ENCODE measurements around the gene MAST1.

Gene MAST1

DNA sequence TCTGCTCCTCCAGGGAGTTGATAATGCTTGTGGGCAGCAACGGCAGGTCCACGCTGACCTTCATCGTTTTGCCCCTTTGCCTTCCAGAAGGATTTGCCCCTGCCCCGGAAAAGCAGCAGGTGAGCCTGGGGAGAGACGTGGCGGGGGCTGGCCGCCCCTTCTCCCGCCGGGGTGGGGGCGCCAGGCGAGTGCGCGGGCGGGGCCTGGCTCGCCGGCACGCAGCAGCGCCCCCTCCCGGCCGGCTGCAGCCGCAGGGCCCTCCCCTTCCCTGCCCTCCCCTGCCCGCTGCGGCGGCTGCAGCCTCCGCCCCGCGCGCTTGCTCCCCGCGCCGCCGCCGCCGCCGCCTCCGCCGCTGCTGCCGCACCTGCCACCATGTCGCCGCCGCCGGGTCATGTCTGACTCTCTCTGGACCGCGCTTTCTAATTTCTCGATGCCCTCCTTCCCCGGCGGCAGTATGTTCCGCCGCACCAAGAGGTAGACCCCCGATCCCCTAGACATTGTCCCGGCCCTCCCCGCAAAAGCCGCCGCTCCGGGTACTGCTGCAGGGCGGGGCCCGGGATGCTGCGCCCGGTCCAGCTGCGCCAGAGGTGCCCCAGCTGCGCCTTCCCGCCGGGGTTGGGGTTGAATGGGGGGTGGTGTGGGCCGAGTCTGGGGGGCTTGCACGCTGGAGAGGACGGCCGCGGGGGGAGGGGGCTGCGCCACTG lies at the start of gene MAST1:
Gene MAST1 (plus strand): TSS at position 334 of the 704 bp plus-strand sequence. CDS start 58 bp downstream, at position 392.
- POLR2A ChIA-PET (ENCODE audit: low non-redundant PET) = no interaction called here
- no peak for DNase-seq (ENCODE audit: low spot score)
- CTCF ChIA-PET = interaction anchor here (0.6 to 0.7 kb wide), 5 partner anchors 24 to 697 kb away, joined by 3 to 6 read pairs (median 3); no protein-coding TSS in a partner anchor
- TF ChIP-seq, protein P1, sequence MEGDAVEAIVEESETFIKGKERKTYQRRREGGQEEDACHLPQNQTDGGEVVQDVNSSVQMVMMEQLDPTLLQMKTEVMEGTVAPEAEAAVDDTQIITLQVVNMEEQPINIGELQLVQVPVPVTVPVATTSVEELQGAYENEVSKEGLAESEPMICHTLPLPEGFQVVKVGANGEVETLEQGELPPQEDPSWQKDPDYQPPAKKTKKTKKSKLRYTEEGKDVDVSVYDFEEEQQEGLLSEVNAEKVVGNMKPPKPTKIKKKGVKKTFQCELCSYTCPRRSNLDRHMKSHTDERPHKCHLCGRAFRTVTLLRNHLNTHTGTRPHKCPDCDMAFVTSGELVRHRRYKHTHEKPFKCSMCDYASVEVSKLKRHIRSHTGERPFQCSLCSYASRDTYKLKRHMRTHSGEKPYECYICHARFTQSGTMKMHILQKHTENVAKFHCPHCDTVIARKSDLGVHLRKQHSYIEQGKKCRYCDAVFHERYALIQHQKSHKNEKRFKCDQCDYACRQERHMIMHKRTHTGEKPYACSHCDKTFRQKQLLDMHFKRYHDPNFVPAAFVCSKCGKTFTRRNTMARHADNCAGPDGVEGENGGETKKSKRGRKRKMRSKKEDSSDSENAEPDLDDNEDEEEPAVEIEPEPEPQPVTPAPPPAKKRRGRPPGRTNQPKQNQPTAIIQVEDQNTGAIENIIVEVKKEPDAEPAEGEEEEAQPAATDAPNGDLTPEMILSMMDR (conservative IDR thresholded peaks at IDR 0.05; ENCODE audit: low read depth) = peak; percentile 77
- no peak within 1 kb of the TSS for H3K27ac ChIP-seq

DNA sequence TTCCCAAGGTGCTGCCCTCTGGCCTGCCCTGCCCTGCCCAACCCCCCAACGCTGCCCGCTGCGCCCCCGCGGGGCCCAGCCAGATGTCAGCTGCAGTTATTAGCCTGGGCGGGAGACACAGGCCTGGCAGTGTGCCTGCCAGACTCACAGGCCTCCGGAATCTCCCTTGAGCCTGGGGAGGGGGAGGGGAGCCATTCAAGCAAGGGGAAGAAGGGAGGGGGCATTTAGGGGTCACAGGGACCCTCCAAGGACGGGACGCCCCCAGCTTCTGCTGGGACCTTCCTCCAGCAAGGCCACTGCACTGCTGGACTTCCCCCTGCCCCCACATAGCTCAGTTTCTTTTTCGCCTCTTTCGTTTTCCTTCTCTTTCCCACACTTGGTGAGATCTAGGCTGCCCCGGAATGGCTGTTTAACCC lies 49.6 kb upstream of the MAST1 start:
- POLR2A ChIA-PET (ENCODE audit: low non-redundant PET) = interaction anchor here (7.3 kb wide), 1 partner anchor 11 kb away, joined by 120 read pairs; the partner anchor contains the start of gene HOOK2
- TF ChIP-seq, protein P1 (conservative IDR thresholded peaks at IDR 0.05; ENCODE audit: low read depth) = no peak
- H3K27ac ChIP-seq = peak overlapping the region; percentile 100
- CTCF ChIA-PET = interaction anchor here (2.0 kb wide), 1 partner anchor 10 kb away, joined by 11 read pairs; no protein-coding TSS in a partner anchor
- DNase-seq (ENCODE audit: low spot score) = peak; percentile 62

DNA sequence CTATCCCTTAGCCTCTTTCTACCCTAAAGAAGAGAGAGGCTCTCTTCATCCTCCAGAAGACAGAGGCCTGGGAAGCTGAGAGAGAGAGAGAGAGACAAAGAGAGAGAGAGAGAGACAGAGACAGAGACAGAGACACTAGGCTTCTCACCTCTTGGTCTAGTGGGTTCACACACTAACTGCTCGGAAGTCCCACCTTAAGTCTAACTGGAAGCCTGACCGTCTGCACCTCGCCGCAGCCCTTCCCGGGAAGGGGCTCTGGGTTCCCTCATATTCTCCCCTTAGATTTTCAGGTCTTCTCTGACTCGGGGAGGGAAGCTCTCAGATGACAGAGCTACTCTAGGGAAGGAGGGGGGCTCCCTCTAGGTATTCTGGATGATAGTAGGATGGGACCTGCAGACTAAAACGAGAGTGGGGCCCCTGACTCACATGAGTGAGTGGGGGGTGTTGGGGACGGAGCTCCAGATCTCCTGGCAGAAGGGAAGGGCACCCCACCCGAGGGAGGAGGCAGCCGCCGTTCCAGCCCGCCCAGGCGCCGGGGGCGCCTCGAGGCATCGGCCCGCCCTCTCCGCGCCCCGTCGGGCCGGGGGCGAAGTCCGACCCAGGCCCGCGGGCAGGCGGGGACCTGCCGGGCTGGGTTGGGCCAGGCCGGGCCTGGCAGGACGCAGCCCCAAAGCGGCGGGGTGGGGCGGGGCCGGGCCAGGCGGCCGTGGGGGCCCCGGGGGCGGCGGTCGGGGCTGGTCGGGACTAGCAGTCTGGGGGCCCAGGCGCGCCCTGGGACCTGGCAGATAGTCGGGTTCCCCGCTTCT lies 49.0 kb upstream of the MAST1 start:
- H3K27ac ChIP-seq = peak overlapping the region; percentile 100
- peak; percentile 49 for DNase-seq (ENCODE audit: low spot score)
- CTCF ChIA-PET = interaction anchor here (2.0 kb wide), 1 partner anchor 11 kb away, joined by 11 read pairs; no protein-coding TSS in a partner anchor

DNA sequence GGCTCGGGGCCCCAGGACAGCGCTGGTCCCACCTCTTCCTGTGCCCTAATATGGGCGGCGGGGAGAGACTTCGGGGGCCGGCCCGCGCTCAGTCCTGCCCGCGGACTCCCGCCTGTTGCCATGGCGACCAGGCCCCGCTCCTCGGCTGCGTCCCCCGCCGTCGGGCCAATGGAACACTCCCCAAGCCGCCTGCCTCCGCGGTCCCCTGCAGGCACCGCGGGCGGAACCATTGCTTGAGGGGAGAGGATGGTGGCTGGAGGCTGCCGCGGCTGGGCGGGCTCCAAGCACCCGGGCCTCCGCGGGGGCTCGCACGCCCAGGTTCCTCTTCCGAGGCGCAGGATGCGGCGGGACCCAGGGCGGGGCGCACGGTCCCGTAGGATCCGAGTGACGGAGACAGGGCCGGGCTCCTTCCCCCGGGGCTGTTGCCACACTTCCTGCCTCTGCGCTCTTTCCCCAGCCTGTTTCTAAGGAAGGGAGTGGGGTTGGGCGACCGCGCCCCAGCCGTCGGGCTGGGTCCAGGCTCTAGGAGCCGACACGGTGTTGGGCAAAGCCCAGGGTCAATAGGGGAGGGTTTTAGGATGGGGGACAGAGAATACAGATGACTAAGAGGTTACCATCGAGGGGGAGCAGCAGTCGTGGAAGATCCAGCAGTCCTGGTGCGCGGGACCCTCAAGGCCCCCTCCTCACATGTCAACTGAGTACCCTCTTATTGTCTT lies 48.3 kb upstream of the MAST1 start:
- POLR2A ChIA-PET (ENCODE audit: low non-redundant PET) = interaction anchor here (1.8 to 7.3 kb wide), 2 partner anchors 7 to 13 kb away, joined by 16 to 120 read pairs; partner anchors contain the start of gene HOOK2
- DNase-seq (ENCODE audit: low spot score) = peak; percentile 93
- CTCF ChIA-PET = interaction anchor here (0.7 to 3.6 kb wide), 3 partner anchors 12 to 16 kb away, joined by 3 to 40 read pairs (median 11); no protein-coding TSS in a partner anchor
- TF ChIP-seq, protein P1 (conservative IDR thresholded peaks at IDR 0.05; ENCODE audit: low read depth) = no peak
- peak overlapping the region; percentile 100 for H3K27ac ChIP-seq

More for the DNA sequence above, 49.0 kb upstream of the MAST1 start:
- POLR2A ChIA-PET (ENCODE audit: low non-redundant PET) = interaction anchor here (7.3 kb wide), 1 partner anchor 12 kb away, joined by 120 read pairs; the partner anchor contains the start of gene HOOK2
- TF ChIP-seq, protein P1 (conservative IDR thresholded peaks at IDR 0.05; ENCODE audit: low read depth) = no peak

DNA sequence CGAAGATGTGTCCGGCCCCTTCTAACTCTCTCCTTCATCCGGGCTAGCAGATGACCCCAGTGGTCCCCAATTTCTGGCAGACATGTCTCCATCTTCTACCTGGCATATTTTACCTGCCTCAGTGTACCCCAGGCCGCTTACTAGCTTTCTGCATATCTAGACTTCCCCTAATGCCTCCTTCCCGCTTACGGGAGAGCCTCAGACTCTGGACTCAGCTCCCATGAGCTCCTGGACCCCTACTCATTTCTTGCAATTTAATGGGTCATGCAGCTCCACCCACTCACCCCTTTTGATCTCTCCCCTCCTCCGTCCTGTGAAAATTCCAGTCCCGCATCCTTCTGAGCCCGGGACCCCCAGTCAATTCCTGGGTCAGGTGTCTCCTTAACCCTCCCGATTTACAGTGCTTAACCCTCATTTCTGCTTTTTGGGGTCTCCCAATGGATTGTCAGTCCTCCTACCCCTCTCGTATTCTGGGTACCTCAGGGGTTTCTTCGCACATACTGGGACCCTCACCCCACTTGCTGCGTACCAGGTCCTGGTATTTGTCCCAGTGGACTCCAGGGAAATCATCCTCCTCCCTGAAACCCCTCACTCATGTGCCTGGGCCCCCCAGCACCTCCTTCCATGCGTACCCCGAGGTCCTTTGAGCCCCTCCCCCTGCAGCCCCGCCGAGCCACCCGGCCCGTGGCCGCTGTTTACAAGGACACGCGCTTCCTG lies 47.5 kb upstream of the MAST1 start:
- CTCF ChIA-PET = interaction anchor here (0.5 to 3.6 kb wide), 4 partner anchors 14 to 936 kb away, joined by 3 to 40 read pairs (median 5); no protein-coding TSS in a partner anchor
- H3K27ac ChIP-seq = peak overlapping the region; percentile 100
- TF ChIP-seq, protein P1 (conservative IDR thresholded peaks at IDR 0.05; ENCODE audit: low read depth) = no peak
- POLR2A ChIA-PET (ENCODE audit: low non-redundant PET) = interaction anchor here (1.8 to 7.3 kb wide), 3 partner anchors 8 to 16 kb away, joined by 7 to 120 read pairs (median 16); partner anchors contain the start of gene HOOK2
- no peak for DNase-seq (ENCODE audit: low spot score)
